GM18867 (cell line): ENCODE results near the gene ESPNL.

Source experiments
- ATAC-seq: cut with Tn5 transposase; IDR thresholded peaks from one replicate; pipeline ENCODE4 v1.9.1; 2021; ENCODE audit warnings: mild to moderate bottlenecking, moderate library complexity; ENCODE audit not compliant: unreplicated experiment

Gene ESPNL

DNA sequence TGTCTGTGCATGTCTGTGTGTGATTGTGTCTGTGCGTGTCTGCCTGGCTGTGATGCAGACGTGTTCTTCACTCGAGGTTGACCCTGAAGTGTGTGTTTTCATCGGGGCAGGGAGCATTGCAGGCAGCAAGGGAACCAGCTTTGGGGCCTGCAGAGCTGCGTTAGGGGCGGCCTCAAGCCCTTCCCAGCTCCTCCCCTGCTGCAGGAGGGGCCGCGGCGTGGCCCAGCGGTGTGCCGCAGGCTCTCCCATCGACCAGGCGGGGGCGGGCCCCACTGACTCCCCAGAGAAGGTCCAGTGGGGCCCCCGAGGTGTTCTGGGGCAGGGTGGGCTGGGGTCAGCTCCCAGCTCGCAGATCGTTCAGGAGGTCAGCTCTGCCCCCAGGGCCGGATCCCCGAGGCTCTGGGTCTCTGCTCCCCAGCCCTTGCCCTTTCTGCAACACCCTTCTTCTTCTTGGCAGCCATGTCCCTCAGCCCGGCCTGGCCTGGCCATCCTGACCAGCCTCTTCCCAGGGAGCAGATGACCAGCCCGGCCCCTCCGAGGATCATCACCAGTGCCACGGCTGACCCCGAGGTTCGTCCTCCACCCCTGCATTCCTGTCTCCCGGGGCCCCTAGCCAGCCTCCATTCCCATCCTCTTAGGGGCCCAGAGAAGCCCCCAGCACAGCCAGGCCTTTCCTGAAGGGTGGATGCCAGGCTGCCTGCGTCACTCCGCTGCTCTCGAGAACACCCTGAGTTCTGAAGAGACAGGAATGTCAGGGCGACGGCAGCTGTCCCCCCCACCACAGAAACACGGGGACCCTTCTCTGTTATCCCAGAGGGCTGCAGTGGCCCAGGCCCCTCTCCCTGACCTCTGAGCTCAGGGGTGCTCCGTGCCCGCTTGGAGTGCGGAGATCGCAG lies 27.3 kb downstream of the ESPNL start:
- ATAC-seq = no peak

DNA sequence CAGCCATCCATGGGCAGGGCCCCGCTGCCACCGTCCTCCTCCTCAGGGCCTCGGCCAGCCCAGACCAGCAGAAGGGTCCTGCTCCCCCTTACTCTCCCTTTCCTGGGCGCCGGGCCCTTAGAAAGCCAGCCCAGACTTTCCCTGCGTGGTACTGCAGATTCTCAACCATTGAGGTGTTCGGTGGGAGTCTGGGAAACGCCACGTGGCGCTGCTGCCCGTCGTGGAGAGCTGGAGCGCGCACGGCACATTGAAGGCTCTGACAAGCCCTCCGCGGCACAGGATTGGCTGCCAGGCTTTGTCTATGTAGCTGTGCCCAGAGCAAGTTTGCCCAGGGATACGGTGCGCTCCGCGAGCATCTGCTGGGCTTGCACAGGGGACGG lies 27.9 kb downstream of the ESPNL start:
- no peak for ATAC-seq

DNA sequence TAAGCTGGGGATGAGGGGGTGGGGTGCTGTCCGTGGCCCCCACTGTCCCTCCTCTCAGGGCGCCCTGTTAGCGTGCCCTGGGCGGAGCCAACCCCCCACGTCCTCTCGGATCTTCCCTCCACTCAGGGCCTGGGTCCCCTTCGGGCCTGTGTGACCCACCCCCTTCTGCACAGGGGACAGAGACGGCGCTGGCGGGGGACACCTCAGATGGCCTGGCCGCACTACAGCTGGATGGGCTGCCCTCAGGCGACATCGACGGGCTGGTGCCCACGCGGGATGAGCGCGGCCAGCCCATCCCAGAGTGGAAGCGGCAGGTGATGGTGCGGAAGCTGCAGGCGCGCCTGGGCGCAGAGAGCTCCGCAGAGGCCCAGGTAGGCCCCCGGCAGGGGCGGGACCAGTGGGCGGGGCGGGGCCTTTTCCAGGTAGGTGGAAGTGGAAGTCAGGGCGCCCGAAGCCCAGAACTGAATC lies 28.4 kb downstream of the ESPNL start:
- ATAC-seq = no peak

DNA sequence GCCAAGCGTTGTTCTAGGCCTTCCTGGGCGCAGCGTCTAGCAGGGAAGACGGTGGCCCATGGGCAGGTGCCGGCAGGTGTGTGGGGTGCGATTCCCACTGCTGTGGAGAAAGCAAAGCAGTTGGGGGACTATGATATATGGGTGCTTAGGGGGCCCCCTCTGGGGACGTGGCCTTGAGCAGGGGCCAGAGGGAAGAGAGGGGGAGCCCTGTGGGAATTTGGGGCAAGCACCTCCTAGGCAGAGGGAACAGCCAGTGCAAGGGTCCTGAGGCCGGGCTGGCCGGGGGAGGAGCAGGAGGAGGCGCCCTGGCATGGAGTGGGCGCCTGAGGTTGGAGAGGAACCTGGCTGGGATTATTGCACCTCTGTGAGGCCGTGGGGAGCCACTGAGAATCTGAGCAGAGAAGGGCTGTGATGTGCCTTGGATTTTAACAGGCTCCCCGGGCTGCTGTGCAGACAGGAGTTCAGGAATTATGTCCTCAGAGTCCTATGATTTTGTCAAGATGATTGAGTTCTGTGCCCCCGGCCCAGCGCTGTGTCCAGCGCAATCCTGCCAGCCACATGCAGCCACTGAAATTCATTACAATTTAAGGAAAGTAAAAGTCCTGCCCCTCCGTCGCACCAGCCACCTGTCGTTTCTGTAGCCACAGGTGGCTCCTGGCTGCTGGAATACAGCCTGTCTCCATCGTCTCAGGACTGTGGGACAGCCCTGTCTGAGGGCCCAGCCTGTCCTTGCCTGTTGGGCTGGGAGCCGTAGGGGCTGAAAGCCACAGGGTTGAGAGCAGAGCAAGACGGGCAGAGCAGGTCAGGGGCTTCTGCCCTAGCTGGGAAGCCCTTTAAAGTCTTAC lies 29.2 kb downstream of the ESPNL start:
- ATAC-seq = no peak

DNA sequence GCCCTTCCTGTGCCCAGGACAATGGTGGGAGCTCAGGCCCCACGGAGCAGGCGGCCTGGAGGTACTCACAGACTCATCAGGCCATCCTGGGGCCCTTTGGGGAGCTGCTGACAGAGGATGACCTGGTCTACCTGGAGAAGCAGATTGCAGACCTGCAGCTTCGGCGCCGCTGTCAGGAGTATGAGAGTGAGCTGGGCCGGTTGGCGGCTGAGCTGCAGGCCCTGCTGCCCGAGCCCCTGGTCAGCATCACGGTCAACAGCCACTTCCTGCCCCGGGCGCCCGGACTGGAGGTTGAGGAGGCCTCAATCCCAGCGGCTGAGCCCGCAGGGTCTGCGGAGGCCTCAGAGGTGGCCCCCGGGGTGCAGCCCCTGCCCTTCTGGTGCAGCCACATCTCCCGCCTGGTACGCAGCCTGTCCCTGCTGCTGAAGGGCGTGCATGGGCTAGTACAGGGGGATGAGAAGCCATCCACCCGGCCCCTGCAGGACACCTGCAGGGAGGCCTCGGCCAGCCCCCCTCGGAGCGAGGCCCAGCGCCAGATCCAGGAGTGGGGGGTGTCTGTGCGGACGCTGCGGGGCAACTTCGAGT lies 30.1 kb downstream of the ESPNL start:
- ATAC-seq = no peak

DNA sequence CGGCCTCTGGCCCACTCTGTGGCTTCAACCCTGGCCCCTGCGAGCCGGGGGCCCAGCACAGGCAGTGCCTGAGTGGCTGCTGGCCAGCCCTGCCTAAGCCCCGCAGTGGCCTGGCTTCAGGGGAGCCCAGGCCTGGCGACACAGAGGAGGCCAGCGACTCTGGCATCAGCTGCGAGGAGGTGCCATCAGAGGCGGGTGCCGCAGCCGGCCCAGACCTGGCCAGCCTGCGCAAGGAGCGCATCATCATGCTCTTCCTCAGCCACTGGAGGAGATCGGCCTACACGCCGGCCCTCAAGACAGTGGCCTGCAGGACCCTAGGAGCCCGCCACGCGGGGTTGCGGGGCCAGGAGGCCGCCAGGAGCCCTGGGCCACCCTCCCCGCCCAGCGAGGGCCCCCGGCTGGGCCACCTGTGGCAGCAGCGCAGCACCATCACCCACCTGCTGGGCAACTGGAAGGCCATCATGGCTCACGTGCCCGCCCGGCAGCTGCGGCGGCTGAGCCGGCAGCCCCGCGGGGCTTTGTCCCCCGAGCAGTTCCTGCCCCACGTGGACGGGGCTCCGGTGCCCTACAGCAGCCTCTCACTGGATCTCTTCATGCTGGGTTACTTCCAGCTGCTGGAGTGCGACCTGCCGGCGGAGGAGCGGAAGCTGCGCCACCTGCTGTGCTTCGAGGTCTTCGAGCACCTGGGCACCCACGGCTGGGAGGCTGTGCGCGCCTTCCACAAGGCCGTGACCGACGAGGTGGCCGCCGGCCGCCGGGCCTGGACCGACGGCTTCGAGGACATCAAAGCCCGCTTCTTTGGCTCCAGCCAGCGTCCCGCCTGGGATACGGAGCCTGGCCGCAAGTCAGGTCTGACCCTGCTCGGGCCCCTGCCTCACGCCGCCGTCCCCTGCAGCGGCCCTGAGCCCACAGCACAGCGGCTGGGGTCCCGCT lies 30.8 kb downstream of the ESPNL start:
- no peak for ATAC-seq

DNA sequence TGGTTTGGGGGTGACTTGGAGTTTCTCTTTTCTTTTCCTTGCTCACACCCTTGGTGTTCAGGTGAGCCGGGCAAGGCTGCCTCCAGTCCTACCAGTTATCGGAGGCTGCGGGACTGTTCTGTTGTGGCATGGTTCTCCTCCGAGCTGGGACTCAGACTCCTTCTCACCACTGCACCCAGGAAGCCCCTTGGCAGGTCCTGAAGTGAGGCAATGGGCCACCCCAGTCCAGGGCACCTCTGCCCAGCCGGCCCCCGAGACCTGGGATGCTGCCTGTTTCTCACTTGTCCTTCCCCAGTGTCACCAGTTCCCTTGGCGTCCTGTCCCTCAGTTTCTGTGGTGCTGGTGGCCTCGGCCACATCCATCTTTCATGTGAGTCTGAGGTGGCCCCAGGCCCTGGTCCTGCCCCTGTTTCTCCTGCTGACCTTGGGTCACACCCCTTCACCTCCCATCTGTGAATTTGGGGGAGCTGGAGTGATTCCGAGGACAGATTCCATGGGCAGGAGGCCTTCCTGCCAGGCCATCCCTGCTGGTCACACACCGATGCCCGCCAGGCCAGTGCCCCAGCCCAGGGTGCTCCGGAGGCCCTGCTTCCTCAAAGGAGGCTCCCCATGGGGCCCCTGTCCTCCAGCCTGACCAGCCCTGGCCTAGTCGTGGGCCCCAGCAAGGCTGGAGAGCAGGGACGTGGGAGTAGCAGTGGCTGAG lies 31.8 kb downstream of the ESPNL start:
- ATAC-seq = no peak

DNA sequence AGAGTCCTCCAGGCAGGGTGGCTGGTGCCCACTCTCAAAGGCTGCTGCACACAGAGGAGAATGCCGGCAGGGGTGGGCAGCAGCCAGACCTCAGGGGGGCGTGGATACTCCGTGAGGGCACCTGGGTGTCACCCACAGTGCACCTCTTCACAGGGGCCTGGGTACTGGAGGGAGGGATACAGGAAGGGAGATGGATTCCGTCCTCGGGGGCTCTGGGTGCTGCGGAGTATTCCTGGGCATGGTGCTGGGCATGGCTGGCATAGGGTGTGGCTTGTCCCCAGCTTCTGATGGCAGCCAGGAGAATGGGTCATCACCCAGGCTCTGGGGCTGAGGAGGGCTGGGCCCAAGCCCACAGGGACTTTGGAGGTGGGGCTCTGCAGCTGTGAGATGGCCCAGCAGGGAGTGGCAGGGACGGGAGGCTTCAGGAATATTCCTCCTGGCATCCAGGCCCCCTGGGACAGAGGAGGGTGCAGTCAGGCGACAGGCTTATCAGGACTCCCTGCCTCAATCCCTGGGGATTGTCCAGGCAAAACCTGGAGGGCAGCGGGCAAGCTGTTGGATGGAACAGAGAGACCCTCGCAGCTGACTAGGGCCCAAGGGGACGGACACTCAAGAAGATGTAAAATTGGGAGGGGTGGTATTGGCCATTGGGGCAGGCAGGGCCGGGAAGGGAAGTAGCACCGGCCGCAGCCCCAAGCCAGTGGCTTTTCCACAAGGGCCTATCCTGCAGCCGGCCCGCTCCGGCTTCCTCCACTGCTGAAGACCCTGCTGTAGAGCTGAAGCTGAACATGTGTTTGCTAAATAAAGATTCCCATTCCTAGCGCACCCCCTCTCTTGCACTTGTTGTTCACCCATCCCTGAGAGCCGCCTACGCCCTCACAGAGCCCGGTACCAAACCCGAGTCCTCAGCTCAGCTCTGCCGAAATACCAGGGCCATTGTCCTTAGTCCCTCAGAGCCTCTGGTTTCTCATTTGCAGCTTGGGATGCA lies 32.6 kb downstream of the ESPNL start:
- no peak for ATAC-seq

DNA sequence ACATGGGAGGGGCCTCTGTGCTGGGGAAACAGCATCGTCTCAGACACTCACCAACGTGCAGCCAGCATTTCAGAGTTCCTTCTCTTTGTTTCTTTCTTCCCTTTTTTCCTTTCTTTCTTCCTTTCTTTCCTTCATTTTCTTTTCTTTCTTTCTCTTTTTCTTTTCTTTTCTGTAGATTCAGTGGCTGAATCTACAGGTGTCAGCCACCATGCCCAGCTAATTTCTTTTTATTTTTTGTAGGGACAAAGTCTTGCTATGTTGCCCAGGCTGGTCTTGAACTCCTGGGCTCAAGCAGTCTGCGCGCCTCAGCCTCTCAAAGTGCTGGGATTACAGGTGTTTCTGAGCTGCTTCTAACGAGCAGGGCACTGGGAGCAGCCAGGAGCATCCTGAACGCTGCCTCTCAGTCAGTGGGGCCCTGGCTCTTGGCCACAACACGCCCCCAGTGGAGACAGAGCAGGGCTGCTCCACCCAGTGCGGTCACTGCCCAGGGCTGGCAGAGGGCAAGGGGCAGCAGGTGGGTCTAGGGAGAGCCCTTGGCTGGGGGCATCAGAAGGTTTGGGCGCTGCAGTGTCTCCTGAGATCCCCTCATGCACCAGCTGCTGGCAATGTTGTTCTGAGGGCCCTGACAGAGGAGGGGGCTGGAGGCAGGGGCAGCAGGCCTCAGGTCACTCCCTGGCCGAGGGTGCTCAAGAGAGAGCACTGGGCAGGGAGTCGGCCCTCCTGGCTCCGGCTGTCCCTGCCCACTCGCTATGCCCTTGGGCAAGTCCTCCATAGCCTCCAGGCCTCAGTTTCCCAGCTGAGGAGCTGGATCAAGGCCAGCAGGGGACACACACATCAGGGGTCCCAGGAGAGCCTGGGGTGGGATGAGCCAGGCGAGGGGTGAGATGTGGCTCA lies 33.6 kb downstream of the ESPNL start:
- ATAC-seq = no peak

DNA sequence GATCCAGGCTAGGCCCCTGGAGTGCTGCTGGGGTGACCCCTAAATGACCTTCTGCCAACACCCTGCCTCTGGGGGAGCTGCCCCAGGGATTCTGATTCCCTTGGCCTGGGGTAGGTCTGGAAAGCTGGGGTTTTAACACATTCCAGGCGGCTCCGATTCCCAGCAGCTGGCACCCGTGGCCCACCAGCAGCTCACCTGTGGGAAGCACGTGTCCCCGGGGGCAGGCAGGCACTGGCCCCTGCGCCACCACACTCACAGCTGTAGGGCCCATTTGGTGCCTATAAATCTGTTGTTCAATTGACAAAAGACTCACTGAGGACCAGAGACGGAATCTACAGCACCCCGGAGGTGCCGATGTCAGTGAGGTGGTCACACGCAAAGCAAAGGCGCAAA lies 34.2 kb downstream of the ESPNL start:
- no peak for ATAC-seq

DNA sequence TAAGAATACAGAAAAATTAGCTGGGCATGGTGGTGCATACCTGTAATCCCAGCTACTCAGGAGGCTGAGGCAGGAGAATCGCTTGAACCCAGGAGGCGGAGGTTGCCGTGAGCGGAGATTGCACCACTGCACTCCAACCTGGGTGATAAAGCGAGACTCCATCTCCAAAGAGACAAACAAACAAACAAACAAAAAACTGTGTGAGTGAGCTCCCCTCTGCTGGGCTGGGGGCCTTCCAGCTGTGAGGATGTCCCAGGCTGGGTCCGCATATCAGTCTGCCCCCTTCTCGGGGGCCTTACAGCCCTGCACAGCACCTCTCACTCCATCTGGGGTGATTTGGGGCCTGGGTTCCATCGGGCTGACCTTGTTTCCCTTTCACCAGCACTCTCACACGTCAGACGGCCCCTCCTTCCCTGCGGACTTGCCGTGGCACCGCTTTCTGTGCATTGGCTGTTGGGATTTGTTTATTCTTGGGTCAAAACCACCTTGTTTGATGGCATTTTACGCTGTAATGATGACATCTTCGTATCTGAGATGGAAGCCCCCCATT lies 35.5 kb downstream of the ESPNL start:
- ATAC-seq = no peak

DNA sequence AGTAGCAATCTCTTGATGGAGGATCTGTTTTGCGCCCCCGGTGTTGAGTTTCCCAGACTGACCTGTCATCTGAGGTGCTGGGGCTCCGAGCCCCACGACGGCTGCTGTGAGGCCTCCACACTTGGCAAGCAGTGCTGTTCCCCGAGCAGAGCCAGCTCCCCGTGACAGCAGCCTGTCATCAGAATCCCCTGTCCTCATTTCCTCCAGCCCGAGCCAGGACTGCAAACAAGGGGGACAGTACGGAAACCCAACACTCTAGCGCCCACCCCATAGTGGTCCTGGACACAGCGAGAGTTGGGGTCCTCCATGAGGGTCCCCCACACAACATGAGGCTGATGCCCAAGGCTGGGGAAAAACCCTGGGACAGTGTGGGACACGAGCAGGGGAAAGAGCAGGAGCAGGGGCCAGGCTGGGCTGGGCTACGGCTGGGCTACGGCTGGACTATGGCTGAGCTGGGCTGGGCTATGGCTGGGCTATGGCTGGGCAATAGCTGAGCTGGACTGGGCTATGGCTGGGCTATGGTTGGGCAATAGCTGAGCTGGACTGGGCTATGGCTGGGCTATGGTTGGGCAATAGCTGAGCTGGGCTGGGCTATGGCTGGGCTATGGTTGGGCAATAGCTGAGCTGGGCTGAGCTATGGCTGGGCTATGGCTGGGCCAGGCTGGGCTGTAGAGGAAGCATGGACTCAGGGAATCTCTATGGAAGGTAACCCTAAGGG lies 36.8 kb downstream of the ESPNL start:
- no peak for ATAC-seq

DNA sequence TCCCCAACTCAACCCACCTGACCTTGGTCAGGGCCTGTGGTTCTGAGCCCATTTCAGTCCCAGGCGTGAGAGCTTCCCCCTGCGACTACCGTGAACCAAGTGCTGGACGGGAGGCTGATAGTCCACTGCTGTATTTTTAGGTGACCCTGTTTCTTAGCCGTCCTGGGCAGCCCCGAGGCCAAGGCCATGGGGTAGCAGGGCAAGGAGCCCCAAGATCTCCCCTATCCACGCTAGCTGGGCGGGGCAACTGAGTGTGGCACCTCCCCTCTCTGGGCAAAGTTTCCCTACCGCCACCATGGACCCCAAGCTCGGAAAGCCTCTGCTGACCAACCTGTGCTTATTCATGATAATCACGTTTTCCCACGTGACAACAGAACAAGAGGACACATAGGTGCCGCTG lies 37.7 kb downstream of the ESPNL start:
- no peak for ATAC-seq

DNA sequence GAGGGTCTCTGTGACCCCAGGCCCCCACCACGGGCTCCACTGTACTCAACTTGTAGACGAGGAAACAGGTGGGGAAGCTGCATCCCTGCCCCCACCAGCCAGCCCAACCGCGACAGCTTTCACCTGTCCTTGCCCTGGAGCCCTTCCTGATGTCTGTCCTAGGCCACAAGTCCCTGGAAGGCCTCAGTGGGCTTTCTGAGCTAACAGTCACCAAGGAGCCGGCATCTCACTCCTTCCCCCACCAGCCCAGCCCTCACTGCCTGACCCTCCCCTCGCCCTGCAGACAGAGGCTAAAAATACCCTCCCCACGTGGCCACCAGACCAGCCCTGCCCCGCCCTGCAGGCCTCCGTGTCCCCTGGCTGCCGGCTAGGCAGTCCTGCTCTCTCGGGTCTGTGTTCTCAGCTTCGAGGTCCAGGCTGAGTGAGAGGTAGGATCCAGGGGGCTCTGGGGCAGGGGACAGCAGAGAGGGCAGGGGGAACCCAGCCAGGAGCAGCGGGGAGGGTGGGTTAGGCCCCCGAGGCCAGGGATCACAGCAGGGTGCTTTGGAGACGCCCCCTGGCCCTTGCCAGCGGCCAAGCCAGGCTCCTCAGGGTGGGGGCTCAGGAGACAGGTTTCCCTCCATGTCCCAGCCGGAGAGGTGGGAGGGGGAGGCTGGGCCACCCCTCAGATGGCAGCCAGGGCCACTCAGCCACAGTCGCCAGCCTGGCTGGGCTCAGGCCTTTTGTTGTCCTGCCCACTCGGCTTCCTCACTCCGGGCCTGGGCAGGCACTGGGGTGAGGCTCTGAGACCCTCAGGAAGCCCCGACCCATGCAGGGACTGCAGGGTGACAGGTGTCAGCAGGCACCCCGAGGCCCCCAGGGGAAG lies 38.4 kb downstream of the ESPNL start, which contains the start of gene KLHL30:
Gene KLHL30, plus strand, starts transcription at position 338 of the 865 bp plus-strand sequence. CDS start 2,087 bp downstream, outside the sequence.
- no peak for ATAC-seq

DNA sequence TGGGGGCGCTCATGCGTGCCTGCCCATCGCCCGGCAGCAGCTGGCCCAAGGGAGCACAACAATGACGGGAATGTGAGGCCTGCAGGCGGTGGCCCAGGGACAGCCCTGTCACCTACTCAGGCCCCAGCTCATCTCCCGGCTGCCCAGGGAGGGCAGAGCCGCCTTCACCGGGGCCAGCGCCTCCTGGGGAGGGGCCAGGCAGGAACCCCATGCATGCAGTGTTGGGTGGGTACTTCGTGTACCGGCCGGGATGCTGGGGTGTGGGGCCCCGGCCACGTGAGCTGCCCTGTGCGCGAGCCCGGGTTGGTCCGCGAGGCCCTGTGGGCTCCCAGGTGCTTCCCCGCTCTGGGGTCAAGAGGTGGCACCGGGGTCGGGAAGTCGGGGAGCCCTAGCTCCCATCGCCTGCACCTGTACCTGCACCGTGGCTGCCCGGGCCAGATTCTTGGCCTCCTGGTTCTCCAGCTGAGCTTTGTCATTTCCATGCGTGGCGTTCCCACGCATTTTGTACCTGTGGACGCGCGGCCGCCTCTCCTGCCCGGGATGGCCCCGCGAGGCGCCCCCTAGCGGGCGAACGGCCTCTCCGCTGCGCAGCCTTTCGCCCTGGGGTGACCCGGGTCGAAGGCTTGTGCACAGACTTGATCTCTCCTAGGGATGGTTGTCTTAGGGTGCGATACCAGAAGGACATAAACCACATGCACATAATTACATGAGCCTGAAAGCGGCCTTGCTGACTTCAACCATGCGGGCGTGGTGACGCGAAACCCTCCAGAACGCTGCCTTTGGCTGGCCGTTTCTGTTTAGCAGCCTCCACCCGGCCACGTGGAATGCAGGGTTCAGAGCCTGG lies 39.3 kb downstream of the ESPNL start:
- ATAC-seq = no peak
